Endothelial cell of umbilical vein (primary cell): ENCODE data around the gene PPP2R2C.

ENCODE experiments used
- GATA2 ChIP-seq: IDR thresholded peaks from 2 replicates; pipeline ENCODE4 v1.7.0; 2011; ENCODE audit warnings: low read depth, mild to moderate bottlenecking, moderate library complexity, mixed read lengths, low read length; ENCODE audit not compliant: insufficient read length, insufficient read depth
- POLR2A ChIP-seq: IDR thresholded peaks from 2 replicates; pipeline ENCODE4 v1.6.1; 2012; ENCODE audit warnings: low read depth, mild to moderate bottlenecking, control low read depth, low read length
- TF ChIP-seq, protein P1 (sequence below), 2 donors: IDR thresholded peaks; 1 replicate in 1 of 2; 2 replicates in 1 of 2; pipeline ENCODE4 v1.5.1; 2011; ENCODE audit warnings: low read length in 2 of 2, mild to moderate bottlenecking in 2 of 2, moderate library complexity in 2 of 2, control low read depth in 1 of 2, inconsistent platforms in 1 of 2, low read depth in 1 of 2; ENCODE audit not compliant: insufficient read depth in 1 of 2; ENCODE audit errors: extremely low read depth in 1 of 2

DNA sequence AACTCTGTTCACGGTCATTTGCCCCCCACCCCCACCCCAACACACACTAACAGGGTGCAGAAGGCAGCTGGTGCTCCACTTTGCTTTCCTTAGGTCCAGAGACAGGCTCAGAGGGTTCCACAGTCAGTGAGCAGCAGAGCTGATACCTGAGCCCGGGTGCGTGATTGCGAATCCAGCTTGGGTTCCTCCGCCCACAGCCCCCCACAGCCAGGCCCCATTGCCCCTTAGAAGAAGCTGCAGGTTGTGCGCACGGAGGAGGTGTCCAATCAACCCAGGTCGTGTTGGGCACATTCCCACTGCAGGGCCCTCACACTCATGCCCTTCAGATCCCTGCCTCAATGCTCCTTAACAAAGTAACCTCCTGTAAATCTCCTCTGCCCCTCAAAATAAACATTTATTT, 117.8 kb downstream of the PPP2R2C start:
- TF ChIP-seq GATA2 (no peak), POLR2A (no peak)
- TF ChIP-seq, protein P1, sequence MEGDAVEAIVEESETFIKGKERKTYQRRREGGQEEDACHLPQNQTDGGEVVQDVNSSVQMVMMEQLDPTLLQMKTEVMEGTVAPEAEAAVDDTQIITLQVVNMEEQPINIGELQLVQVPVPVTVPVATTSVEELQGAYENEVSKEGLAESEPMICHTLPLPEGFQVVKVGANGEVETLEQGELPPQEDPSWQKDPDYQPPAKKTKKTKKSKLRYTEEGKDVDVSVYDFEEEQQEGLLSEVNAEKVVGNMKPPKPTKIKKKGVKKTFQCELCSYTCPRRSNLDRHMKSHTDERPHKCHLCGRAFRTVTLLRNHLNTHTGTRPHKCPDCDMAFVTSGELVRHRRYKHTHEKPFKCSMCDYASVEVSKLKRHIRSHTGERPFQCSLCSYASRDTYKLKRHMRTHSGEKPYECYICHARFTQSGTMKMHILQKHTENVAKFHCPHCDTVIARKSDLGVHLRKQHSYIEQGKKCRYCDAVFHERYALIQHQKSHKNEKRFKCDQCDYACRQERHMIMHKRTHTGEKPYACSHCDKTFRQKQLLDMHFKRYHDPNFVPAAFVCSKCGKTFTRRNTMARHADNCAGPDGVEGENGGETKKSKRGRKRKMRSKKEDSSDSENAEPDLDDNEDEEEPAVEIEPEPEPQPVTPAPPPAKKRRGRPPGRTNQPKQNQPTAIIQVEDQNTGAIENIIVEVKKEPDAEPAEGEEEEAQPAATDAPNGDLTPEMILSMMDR (IDR thresholded peaks at IDR 0.05; ENCODE audit: extremely low read depth in 1 of 2, insufficient read depth in 1 of 2, low read depth in 1 of 2, low read length in 2 of 2) = no peak
